Uterus (tissue), 4 donors: ENCODE measurements around the gene NDFIP2. TPM values are rescaled to one million over a fixed set of nuclear protein-coding genes. Genes with fewer than 3 reads are reported as not detected.

Experiments
- DNase-seq, 2 donors: peaks; one replicate each; pipeline ENCODE4 v3.0.0-alpha.2; 2019 to 2020
- H3K27ac ChIP-seq, 2 donors: fragments of 200-600 bp; sonication (generic); 1 replicate in 1 of 2; 2 replicates in 1 of 2; pipeline ENCODE4 v1.5.1; 2016 to 2018
- H3K27me3 ChIP-seq, 2 donors: fragments of 200-600 bp; sonication (generic); one replicate each; pipeline ENCODE4 v1.5.1; 2018 to 2019; ENCODE audit warnings: control low read depth in 1 of 2
- H3K36me3 ChIP-seq, 2 donors: fragments of 200-600 bp; sonication (generic); one replicate each; pipeline ENCODE4 v1.5.1; 2019; ENCODE audit warnings: control low read depth in 1 of 2
- H3K4me1 ChIP-seq, 2 donors: fragments of 200-600 bp; sonication (generic); one replicate each; pipeline ENCODE4 v1.5.1; 2018 to 2019; ENCODE audit warnings: control low read depth in 1 of 2
- H3K4me3 ChIP-seq, 2 donors: fragments of 200-600 bp; sonication (generic); 1 replicate in 1 of 2; 2 replicates in 1 of 2; pipeline ENCODE4 v1.5.1; 2018 to 2019; ENCODE audit warnings: mild to moderate bottlenecking in 1 of 2
- H3K9me3 ChIP-seq, 2 donors: fragments of 200-600 bp; sonication (generic); one replicate each; pipeline ENCODE4 v1.5.1; 2019; ENCODE audit warnings: control low read depth in 1 of 2
- POLR2A ChIP-seq, 2 donors: fragments of 450-650 bp; IDR thresholded peaks; one replicate each; pipeline ENCODE4 v1.6.1; 2016; ENCODE audit warnings: antibody characterized with exemption in 2 of 2, mild to moderate bottlenecking in 1 of 2, moderate library complexity in 1 of 2
- intact Hi-C: fragments of 100-400 bp; cut with DNase I; formaldehyde crosslinking; loops from one replicate; pipeline ENCODE4 v1.15.1; 2023; ENCODE audit warnings: low total_unique reads
- total RNA-seq, 4 donors: library from RNA; depleted of rRNA in 3 of 4; stranded (reverse); fragments of >200 nt in 3 of 4; gene quantifications; one replicate each; pipeline versions ENCODE4 v1.1.0 to v1.2.4, GENCODE V29; 2014 to 2023
- TF ChIP-seq, protein P1 (sequence below), 4 experiments: fragments of 200-600 bp in 2 of 4; fragments of 450-650 bp in 2 of 4; sonication (generic) in 2 of 4; IDR thresholded peaks; one replicate each; pipeline ENCODE4 v1.5.1; 2016 to 2019; ENCODE audit warnings: antibody characterized with exemption in 4 of 4, mild to moderate bottlenecking in 2 of 4, moderate library complexity in 1 of 4
- donor health status: DM: yes; HTN: yes; CAD: no.

NDFIP2 gene
- total RNA-seq, 4 donors from 2014 or later: 5.1 to 35.4 (median 13.9) TPM

GRCh38 chr13:79452239-79452913 is 28.6 kb upstream of the NDFIP2 start:
- Histone ChIP-seq H3K27ac (no peak overlapping the region), H3K4me3 (no peak overlapping the region), H3K4me1 (no peaks in the 10 kb centered on the region), H3K27me3 (no peaks in the 10 kb centered on the region), H3K36me3 (no peaks in the 10 kb centered on the region), H3K9me3 (no peaks in the 10 kb centered on the region)
- DNase-seq: no peak
- TF ChIP-seq, protein P1, sequence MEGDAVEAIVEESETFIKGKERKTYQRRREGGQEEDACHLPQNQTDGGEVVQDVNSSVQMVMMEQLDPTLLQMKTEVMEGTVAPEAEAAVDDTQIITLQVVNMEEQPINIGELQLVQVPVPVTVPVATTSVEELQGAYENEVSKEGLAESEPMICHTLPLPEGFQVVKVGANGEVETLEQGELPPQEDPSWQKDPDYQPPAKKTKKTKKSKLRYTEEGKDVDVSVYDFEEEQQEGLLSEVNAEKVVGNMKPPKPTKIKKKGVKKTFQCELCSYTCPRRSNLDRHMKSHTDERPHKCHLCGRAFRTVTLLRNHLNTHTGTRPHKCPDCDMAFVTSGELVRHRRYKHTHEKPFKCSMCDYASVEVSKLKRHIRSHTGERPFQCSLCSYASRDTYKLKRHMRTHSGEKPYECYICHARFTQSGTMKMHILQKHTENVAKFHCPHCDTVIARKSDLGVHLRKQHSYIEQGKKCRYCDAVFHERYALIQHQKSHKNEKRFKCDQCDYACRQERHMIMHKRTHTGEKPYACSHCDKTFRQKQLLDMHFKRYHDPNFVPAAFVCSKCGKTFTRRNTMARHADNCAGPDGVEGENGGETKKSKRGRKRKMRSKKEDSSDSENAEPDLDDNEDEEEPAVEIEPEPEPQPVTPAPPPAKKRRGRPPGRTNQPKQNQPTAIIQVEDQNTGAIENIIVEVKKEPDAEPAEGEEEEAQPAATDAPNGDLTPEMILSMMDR (IDR thresholded peaks at IDR 0.05): no peak
- no peak for TF ChIP-seq POLR2A (IDR thresholded peaks at IDR 0.05)
- intact Hi-C loops: no loop called here

DNA sequence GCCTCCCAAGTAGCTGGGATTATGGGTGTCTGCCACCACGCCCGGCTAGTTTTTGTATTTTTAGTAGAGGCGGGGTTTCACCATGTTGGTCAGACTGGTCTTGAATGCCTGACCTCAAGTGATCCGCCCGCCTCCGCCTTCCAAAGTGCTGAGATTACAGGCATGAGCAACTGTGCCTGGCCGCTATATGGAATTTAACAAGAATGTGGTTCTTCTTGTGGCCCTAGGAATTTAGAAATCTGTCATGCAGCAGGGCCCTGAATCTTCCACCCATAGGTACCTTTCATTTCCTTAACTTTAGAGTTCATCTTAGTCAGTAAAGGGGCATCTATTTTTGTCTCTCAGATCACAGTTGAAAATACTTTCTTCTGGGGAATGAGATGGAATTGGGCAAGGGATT is 25.6 kb upstream of the NDFIP2 start:
- no peak for TF ChIP-seq POLR2A (IDR thresholded peaks at IDR 0.05)
- TF ChIP-seq, protein P1 (IDR thresholded peaks at IDR 0.05): no peak
- H3K4me1 ChIP-seq: no peaks in the 10 kb centered on the region
- no peak overlapping the region for H3K27ac ChIP-seq
- DNase-seq: no peak
- H3K4me3 ChIP-seq: no peak overlapping the region
- no peaks in the 10 kb centered on the region for H3K9me3 ChIP-seq
- intact Hi-C loops: no loop called here
- H3K36me3 ChIP-seq: no peaks in the 10 kb centered on the region
- H3K27me3 ChIP-seq: no peaks in the 10 kb centered on the region

GRCh38 chr13:79456051-79456450 is 24.9 kb upstream of the NDFIP2 start:
- Histone ChIP-seq H3K27ac (no peak overlapping the region), H3K9me3 (no peaks in the 10 kb centered on the region), H3K27me3 (no peaks in the 10 kb centered on the region), H3K4me3 (no peak overlapping the region), H3K36me3 (no peaks in the 10 kb centered on the region), H3K4me1 (no peaks in the 10 kb centered on the region)
- intact Hi-C loops: no loop called here
- TF ChIP-seq, protein P1 (IDR thresholded peaks at IDR 0.05): no peak
- TF ChIP-seq POLR2A (IDR thresholded peaks at IDR 0.05): no peak
- no peak for DNase-seq

GRCh38 chr13:79456656-79457365 is 24.1 kb upstream of the NDFIP2 start:
- Histone ChIP-seq H3K4me3 (no peak overlapping the region), H3K4me1 (no peaks in the 10 kb centered on the region), H3K9me3 (no peaks in the 10 kb centered on the region), H3K27me3 (no peaks in the 10 kb centered on the region), H3K36me3 (no peaks in the 10 kb centered on the region), H3K27ac (no peak overlapping the region)
- TF ChIP-seq, protein P1 (IDR thresholded peaks at IDR 0.05): no peak
- TF ChIP-seq POLR2A (IDR thresholded peaks at IDR 0.05): no peak
- DNase-seq: no peak
- intact Hi-C loops: no loop called here

GRCh38 chr13:79457390-79457789 is 23.6 kb upstream of the NDFIP2 start:
- Histone ChIP-seq H3K27me3 (no peaks in the 10 kb centered on the region), H3K4me3 (no peak overlapping the region), H3K36me3 (no peaks in the 10 kb centered on the region), H3K4me1 (no peaks in the 10 kb centered on the region), H3K9me3 (no peaks in the 10 kb centered on the region), H3K27ac (no peak overlapping the region)
- no peak for DNase-seq
- TF ChIP-seq, protein P1 (IDR thresholded peaks at IDR 0.05): no peak
- no peak for TF ChIP-seq POLR2A (IDR thresholded peaks at IDR 0.05)
- intact Hi-C loops: no loop called here
